Lower lobe of right lung (tissue), 2 donors: ENCODE measurements around the gene CBARP. TPM values are rescaled to one million over a fixed set of nuclear protein-coding genes. Genes with fewer than 3 reads are reported as not detected.

Experiments
- ATAC-seq, 2 donors: fragments of 200-7000 bp; cut with Tn5 transposase; one replicate each; pipeline ENCODE4 v1.9.1; 2020 to 2022; ENCODE audit warnings: mild to moderate bottlenecking in 2 of 2, moderate library complexity in 2 of 2
- DNase-seq: peaks from one replicate; pipeline ENCODE4 v3.0.0-alpha.2; 2020
- H3K27ac ChIP-seq: fragments of 200-600 bp; one replicate; pipeline ENCODE4 v1.8.0; 2022
- H3K27me3 ChIP-seq: fragments of 200-600 bp; one replicate; pipeline ENCODE4 v1.8.0; 2022; ENCODE audit warnings: low read depth
- H3K36me3 ChIP-seq: fragments of 200-600 bp; one replicate; pipeline ENCODE4 v1.8.0; 2022; ENCODE audit warnings: mild to moderate bottlenecking
- H3K4me1 ChIP-seq: fragments of 200-600 bp; one replicate; pipeline ENCODE4 v1.8.0; 2022
- H3K4me3 ChIP-seq: fragments of 200-600 bp; one replicate; pipeline ENCODE4 v1.8.0; 2022; ENCODE audit warnings: mild to moderate bottlenecking
- H3K9me3 ChIP-seq: fragments of 200-600 bp; one replicate; pipeline ENCODE4 v1.8.0; 2022
- intact Hi-C: fragments of 100-400 bp; cut with DNase I; formaldehyde crosslinking; loops from one replicate; pipeline ENCODE4 v1.11.0; 2022
- total RNA-seq: library from RNA; stranded (reverse); fragmentation: NEBNext Ultra II Directional; extraction: Animal tissue kit (Norgen Biotek cat#: 25700); gene quantifications from one replicate; pipeline ENCODE4 v1.2.1, GENCODE V29; 2021
- TF ChIP-seq, protein P1 (sequence below): fragments of 200-600 bp; IDR thresholded peaks from one replicate; pipeline ENCODE4 v1.8.0; 2022; ENCODE audit warnings: antibody characterized with exemption, mild to moderate bottlenecking
- donor health status: DM: no; HTN: yes; CAD: no; lungs with severe emphysema.

The CBARP gene
- total RNA-seq, 1 donor from 2014 or later, result 0.41 TPM

DNA sequence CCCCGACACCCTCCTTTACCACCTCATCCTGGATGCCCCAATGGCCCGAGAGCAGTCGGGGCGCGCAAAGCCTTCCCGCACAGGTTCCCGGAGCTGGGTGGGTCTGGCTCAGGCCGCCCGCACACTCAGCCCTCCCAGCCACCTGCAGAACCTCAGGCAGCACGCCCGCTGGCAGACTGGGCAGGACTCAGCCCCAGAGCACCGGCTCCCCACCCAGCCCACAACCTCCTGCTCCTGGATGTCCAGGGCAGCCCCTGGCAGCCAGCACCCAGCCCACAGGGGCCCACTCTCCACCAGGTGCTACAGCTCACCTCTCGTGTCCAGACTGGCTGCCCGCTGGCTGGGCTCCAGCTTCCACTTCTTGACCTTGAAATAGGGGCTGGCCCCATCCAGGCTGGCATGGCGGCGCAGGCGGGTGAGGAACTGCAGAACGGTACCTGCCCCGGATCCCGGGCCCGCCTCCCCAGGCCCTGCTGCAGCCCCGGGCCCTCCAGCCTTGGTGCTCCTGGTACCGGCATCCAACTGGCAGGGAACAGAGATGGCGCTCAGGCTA, 4.6 kb downstream of the CBARP start:
- TF ChIP-seq, protein P1, sequence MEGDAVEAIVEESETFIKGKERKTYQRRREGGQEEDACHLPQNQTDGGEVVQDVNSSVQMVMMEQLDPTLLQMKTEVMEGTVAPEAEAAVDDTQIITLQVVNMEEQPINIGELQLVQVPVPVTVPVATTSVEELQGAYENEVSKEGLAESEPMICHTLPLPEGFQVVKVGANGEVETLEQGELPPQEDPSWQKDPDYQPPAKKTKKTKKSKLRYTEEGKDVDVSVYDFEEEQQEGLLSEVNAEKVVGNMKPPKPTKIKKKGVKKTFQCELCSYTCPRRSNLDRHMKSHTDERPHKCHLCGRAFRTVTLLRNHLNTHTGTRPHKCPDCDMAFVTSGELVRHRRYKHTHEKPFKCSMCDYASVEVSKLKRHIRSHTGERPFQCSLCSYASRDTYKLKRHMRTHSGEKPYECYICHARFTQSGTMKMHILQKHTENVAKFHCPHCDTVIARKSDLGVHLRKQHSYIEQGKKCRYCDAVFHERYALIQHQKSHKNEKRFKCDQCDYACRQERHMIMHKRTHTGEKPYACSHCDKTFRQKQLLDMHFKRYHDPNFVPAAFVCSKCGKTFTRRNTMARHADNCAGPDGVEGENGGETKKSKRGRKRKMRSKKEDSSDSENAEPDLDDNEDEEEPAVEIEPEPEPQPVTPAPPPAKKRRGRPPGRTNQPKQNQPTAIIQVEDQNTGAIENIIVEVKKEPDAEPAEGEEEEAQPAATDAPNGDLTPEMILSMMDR, result no peak

DNA sequence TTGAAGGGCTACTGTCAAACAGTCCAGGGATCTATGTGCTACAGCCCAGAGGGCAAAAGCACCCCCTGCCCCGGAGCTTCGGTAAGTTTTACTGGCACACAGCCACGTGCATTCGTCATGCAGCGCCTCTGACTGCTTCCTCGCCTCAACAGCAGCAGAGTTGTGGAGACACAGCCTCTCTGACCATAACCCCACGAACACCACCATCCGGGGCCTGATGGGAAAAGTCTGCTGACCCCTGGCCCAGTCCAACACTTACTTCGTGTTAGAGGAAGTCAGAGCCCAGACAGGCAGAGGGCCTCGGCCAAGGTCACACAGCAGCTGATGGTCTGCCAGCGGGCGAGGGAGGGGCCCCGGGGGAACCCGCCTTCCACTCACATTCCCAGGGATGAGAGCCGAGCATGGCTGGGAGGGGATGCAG, 5.1 kb downstream of the CBARP start:
- TF ChIP-seq, protein P1, result no peak
- Histone ChIP-seq H3K4me1 (peaks cover 32% of the 10 kb centered on the region), H3K4me3 (no peak overlapping the region), H3K9me3 (no peaks in the 10 kb centered on the region), H3K27me3 (peaks cover 9% of the 10 kb centered on the region), H3K36me3 (peaks cover 6% of the 10 kb centered on the region), H3K27ac (peak overlapping the region; percentile 41)
- intact Hi-C loops, result no loop called here
- ATAC-seq (peak; percentile 16 to 17), DNase-seq (no peak)

More for the DNA sequence above, 4.6 kb downstream of the CBARP start:
- intact Hi-C loops, result no loop called here
- peak; percentile 76 for DNase-seq
- Histone ChIP-seq H3K27me3 (peaks cover 9% of the 10 kb centered on the region), H3K27ac (no peak overlapping the region), H3K36me3 (peaks cover under 1% of the 10 kb centered on the region), H3K9me3 (no peaks in the 10 kb centered on the region), H3K4me1 (peaks cover 34% of the 10 kb centered on the region), H3K4me3 (no peak overlapping the region)
- ATAC-seq, result peak; percentile 14 to 17

DNA sequence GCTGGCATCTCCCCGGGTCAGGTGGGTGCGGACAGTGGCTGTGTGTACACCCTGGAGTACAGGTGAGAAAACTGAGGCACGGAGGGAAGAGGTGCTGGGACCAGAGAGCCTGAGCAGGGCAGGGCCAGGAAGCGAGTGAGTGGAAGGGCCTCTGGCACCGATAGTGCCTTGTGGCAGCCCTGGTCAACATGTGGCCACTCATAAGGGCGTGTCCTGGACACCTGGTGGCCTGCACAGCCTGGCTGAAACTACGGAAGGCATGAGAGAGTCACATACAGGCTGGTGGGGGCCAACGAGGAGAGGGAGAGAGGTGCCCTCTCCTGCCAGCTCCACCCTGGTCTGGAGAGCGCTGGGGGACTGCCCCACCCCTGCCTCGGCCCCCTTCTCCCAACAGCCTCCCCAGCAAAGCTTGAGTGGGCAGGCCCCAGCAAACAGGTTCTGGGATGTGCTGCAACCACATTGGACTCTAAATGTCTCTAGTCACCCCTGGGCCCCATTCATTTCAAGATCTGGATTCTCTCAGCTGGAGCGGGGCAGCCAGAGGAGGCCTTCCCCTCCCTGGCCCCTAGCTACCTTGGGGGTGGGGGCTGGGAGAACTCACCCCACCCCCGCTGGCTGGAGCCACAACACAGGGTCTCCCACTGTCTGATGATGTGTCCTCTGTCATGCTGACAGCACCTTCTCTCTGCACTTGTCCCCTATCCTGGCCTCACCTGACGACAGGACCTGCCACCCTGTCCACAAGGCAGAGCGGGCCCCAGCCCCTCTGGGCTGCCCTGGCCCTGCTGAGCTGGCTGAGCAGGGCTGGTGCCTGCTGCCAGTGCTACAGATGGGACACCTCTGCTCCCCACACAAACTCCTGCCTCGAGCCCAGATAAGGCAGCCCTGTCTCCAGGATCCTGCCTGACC, 5.8 kb downstream of the CBARP start:
- no peak for DNase-seq
- H3K9me3 ChIP-seq, result no peaks in the 10 kb centered on the region
- intact Hi-C loops, result no loop called here
- no peak overlapping the region for H3K4me3 ChIP-seq
- H3K27me3 ChIP-seq, result peaks cover 6% of the 10 kb centered on the region
- H3K4me1 ChIP-seq, result peaks cover 26% of the 10 kb centered on the region
- peak; percentile 43 to 54 for ATAC-seq
- peak overlapping the region; percentile 41 for H3K27ac ChIP-seq
- H3K36me3 ChIP-seq, result peaks cover 12% of the 10 kb centered on the region
- TF ChIP-seq, protein P1, result no peak

DNA sequence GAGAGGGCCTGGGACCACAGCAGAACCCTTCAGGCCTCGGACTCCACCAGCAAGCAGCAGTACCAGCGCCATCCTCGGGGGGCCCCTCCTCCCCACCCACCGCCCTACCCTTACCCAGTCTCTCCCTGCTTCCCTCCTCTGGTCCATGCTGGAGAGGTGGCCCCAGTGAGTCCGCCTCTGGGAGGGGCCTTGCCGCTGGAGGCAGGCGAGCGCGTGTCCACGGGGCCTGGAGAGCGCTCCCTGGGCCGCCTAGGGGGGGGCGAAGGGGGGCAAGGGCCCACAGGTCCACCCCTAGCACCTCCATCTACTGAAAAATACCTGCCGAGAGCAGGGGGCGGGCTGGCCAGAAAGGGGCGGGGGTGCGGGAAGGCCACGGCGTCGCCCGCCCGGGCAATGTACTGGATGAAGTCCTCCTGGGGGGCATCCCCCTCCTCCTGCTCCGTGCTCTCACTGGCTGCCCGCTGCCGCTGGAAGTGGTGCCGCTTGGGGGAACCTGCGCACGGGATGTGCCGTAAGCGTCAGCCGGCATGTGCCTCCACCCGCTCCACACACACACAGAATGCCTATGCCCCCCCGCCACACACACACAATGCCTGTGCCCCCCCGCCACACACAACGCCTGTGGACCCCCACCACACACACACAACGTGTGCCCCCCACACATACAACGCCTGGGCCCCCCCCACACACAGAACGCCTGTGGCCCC, 6.9 kb downstream of the CBARP start:
- intact Hi-C loops, result no loop called here
- DNase-seq (no peak), ATAC-seq (no peak)
- TF ChIP-seq, protein P1, result no peak
- peaks cover 23% of the 10 kb centered on the region for H3K36me3 ChIP-seq
- H3K4me1 ChIP-seq, result peaks cover 24% of the 10 kb centered on the region
- peaks cover under 1% of the 10 kb centered on the region for H3K27me3 ChIP-seq
- no peaks in the 10 kb centered on the region for H3K9me3 ChIP-seq
- H3K4me3 ChIP-seq, result no peak overlapping the region
- no peak overlapping the region for H3K27ac ChIP-seq

DNA sequence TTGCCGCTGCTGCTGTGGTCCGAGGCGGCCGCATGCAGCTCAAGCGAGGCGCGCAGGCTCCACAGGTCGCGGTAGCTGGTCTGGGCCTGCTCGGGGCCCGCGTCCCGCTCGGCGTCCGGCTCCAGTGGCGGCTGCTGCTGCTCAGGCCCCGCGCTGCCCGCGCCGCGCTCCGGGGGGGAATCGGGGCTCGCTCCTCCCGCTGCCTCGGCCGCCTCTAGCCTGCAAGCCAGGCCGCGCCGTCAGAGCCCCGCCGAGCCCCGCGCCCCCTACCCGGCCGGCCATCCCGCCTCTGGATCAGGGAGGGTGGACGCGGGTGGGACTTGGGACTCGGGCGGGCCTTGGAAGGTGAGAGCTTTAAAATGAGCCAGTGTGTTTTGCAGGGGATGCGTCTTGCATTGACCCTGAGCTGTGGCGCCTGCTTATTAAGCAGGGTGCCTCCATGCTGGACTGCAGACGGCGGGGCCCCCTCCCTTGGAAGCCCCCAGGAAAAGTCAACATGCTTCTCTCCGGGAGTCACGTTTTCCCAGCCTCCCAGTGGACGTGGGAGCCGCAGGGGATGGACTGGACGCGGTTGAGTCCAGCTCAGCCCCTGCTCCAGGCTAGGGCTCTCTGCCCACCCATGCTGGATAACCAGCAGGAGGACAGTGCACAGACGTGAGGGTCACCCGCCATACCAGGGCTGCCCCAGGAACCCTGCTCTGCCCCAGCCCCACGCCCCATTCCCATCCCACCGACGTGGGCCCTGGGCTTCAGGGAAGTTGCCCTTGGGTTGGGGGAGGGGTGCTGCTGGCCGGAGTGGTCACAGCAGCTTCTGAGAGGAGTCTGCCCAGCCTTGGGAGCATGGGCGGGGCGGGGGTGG, 7.7 kb downstream of the CBARP start:
- intact Hi-C loops, result no loop called here
- no peak overlapping the region for H3K4me3 ChIP-seq
- peaks cover 31% of the 10 kb centered on the region for H3K36me3 ChIP-seq
- peaks cover 24% of the 10 kb centered on the region for H3K4me1 ChIP-seq
- ATAC-seq (no peak), DNase-seq (no peak)
- TF ChIP-seq, protein P1, result no peak
- H3K27me3 ChIP-seq, result no peaks in the 10 kb centered on the region
- H3K27ac ChIP-seq, result no peak overlapping the region
- H3K9me3 ChIP-seq, result no peaks in the 10 kb centered on the region
